ENCODE results near the gene RHBDF1.

GRCh38 chr16:71210-71539 lies 1.3 kb downstream of the RHBDF1 start:
- TF ChIP-seq, protein P1, sequence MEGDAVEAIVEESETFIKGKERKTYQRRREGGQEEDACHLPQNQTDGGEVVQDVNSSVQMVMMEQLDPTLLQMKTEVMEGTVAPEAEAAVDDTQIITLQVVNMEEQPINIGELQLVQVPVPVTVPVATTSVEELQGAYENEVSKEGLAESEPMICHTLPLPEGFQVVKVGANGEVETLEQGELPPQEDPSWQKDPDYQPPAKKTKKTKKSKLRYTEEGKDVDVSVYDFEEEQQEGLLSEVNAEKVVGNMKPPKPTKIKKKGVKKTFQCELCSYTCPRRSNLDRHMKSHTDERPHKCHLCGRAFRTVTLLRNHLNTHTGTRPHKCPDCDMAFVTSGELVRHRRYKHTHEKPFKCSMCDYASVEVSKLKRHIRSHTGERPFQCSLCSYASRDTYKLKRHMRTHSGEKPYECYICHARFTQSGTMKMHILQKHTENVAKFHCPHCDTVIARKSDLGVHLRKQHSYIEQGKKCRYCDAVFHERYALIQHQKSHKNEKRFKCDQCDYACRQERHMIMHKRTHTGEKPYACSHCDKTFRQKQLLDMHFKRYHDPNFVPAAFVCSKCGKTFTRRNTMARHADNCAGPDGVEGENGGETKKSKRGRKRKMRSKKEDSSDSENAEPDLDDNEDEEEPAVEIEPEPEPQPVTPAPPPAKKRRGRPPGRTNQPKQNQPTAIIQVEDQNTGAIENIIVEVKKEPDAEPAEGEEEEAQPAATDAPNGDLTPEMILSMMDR (conservative IDR thresholded peaks at IDR 0.05): no peak
- no peak for TF ChIP-seq ZFX (IDR thresholded peaks at IDR 0.05)
